GM18519 (cell line): Measurements from ENCODE around the gene CPEB4.

Experiments used
- ATAC-seq: cut with Tn5 transposase; IDR thresholded peaks from one replicate; pipeline ENCODE4 v1.9.1; 2021; ENCODE audit warnings: mild to moderate bottlenecking, moderate library complexity; ENCODE audit not compliant: unreplicated experiment, low FRiP score

CPEB4 gene

GRCh38 chr5:173887610-173888472 lies at the start of gene CPEB4:
Gene CPEB4, plus strand, starts transcription at chr5:173888349. Its CDS starts 1,385 bp downstream, at chr5:173889734.
- ATAC-seq, result peak; percentile 86

- no peak for ATAC-seq
These were observed 48.9 kb upstream of the CPEB4 start for GRCh38 chr5:173839117-173839713.

- ATAC-seq, result no peak
These were observed 47.8 kb upstream of the CPEB4 start for GRCh38 chr5:173840111-173840983.

DNA sequence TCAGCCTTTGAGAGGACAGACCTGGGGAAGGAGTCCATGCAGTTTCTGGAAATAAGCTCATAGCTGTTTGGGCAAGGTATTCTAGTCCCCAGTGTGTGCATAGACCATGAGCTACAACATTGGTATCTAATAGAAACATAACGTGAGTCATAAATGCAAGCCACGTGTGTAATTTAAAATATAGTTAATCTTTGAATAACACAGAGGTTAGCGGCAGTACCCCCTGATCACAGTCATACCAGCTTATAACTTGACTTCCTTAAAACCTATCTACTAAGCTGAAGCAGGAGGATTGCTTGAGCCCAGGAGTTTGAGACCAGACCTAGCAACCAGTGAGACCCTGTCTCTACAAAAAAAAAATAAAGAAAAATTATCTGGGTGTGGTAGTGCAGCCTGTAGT lies 46.4 kb upstream of the CPEB4 start:
- no peak for ATAC-seq

DNA sequence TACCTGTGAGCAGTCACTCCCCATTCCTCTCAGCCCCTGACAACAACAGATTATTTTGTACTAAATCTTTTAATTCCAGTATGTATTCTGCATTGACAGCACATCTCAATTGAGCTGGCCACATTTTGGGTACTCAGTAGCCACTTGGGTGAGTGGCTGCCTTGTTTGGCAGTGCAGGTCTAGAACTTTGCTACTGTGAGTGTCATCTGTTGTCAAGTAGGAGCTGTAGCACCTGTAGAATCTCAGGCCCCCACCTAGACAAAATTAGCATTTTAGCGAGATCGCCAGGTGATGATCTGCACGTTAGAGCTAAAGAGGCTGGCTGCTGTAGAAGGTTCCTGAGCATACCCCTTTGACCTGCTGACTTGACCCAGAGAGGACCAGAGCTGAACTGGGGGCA lies 44.4 kb upstream of the CPEB4 start:
- ATAC-seq, result no peak

DNA sequence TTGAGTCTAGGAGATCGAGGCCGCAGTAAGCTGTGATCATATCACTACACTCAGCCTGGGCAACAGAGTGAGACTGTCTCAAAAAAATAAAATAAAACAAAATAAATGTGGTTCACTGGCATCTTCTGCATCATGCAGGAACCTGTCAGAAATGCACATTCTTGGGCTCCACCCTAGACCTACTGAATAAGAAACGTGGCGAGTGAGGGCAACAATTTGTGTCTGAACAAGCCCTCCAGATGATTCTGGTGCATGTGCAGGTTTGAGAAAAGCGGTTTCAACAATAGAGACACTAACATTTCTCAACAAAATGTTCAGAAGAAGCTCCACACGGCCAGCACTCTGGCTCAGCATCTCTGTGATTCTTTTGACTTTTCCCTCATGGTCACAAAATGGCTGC lies 42.8 kb upstream of the CPEB4 start:
- ATAC-seq, result no peak

- ATAC-seq, result no peak
These were observed 41.1 kb upstream of the CPEB4 start for GRCh38 chr5:173846929-173847501.

- no peak for ATAC-seq
These were observed 39.1 kb upstream of the CPEB4 start for GRCh38 chr5:173848986-173849596.

DNA sequence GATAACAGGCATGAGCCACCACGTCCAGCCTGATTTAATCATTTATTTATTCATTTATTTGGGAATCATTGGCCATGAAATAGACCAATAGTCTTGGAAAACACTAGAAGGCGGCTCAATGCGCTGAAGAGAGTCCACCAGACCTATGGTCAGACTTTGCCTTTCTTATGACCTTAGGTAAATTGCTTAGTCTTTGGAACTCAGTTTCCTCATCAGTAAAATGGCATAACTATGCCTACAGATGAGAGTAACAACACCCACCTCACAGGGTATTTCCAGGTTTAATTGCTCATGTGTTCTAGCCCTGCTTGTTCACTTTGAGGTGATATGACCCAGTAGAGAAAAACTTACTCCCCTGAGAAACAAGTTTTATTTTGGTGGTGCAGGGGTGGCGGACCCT lies 38.2 kb upstream of the CPEB4 start:
- ATAC-seq, result no peak

- no peak for ATAC-seq
These were observed 37.5 kb upstream of the CPEB4 start for GRCh38 chr5:173850659-173851058.

- no peak for ATAC-seq
These were observed 36.4 kb upstream of the CPEB4 start for GRCh38 chr5:173851595-173852243.

GRCh38 chr5:173852790-173853359 lies 35.3 kb upstream of the CPEB4 start:
- ATAC-seq, result no peak

GRCh38 chr5:173853370-173854131 lies 34.6 kb upstream of the CPEB4 start:
- ATAC-seq, result no peak

DNA sequence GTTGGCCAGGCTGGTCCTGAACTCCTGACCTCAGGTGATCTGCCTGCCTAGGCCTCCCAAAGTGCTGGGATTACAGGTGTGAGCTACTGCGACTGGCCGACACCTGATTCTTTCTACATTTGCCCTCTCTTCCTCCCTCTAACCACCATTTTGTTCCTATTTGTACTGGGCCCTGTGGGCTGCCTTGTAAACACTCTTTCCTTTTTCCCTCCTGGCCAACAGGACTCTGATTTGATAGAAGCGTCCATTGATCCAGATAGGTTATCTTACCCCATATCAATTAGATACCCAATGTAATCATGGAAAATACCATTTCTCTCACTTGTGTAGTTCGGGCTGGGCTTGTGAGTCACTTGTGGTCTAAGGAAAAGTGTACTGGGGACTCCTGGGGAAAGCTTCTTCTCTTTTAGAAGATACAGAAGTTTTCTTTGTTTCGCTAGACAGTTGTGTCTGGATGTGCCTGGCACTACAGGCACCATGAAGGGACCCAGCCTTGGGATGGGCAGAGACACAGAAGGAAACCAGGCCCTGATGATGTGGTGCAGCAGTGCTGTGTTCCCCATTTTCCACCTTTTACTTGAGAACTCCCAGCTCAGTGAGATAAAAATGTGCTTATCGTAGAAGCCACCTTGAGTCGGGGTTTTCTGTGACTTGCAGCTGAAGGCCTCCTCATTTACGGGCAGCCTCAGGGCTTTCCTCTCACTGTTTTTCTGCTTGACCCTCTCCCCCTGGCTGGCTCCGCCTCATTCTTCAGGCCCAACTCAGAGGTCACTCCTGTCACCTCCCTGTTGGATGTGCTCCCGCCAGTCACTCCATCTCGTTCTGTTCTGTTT lies 32.8 kb upstream of the CPEB4 start:
- no peak for ATAC-seq

DNA sequence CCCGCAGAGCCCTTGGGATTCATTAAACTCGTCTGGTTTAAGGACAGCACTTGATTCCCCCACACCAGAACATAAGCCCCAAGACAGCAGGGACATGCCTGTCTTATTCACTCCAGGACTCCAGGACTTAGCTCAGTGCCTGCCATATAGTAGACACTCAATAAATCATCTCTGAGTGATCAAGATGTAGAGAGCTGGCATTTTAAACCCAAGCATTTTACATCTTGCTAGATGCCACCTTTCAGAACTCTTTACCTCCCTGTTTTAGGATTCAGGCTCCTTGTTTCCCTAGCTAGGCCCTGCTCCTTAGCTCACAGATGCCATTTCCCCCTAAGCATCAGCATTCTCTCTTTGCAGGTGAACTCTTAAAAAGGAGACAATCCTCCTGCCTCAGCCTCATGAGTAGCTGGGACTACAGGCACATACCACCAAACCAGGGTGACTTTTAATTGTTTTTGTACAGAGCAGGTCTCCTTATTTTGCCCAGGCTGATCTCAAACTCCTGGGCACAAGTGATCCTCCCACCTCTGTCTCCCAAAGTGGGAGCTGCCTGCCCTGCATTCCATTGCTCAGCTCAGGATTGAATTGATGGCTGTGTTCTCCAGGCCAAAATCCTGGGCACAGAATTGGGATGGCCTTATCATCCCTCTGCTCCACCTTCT lies 32.0 kb upstream of the CPEB4 start:
- no peak for ATAC-seq

DNA sequence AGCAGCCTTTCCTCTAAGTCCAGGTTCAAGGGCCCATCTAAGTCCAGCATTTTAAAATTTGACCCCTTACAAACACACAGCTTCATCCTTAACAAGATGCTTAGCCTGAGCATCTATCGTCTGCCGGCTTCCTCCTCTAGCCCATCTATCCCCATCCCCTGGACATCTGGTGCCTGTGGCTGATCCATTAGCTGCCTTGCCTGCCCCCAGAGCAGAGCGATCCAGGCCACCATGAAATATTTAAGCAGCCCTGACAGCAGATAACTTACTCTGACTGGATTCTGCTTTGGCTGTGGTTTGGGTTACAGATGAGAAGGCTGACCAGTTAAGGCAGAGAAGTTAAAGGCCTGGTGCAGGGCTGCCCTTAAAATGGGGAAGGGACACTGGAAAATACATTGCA lies 30.9 kb upstream of the CPEB4 start:
- no peak for ATAC-seq

GRCh38 chr5:173858021-173858669 lies 30.0 kb upstream of the CPEB4 start:
- ATAC-seq, result no peak
